Measurements from ENCODE around the gene CUX1.

Gene CUX1

GRCh38 chr7:102101111-102101551 lies 283.7 kb downstream of the CUX1 start:
- ATAC-seq, result no peak
- TF ChIP-seq ZNF565 (CRISPR knock-in tag; conservative IDR thresholded peaks at IDR 0.05; ENCODE audit: low read depth), result no peak
- TF ChIP-seq PATZ1 (CRISPR knock-in tag; IDR thresholded peaks at IDR 0.05; ENCODE audit: borderline replicate concordance), result no peak
- TF ChIP-seq POU6F1 (CRISPR knock-in tag; IDR thresholded peaks at IDR 0.05; ENCODE audit: borderline replicate concordance, low read depth), result no peak
- TF ChIP-seq CREB5 (CRISPR knock-in tag; IDR thresholded peaks at IDR 0.05; ENCODE audit: low read depth), result no peak
- no peak for TF ChIP-seq CSDC2 (CRISPR knock-in tag; IDR thresholded peaks at IDR 0.05)
- TF ChIP-seq OSR1 (CRISPR knock-in tag; IDR thresholded peaks at IDR 0.05), result no peak
- no peak for TF ChIP-seq ISL1 (CRISPR knock-in tag; IDR thresholded peaks at IDR 0.05)
- TF ChIP-seq ZFP3 (CRISPR knock-in tag; IDR thresholded peaks at IDR 0.05), result no peak
- TF ChIP-seq GLIS3 (CRISPR knock-in tag; IDR thresholded peaks at IDR 0.05), result no peak

- no peak for ATAC-seq
- no peak for TF ChIP-seq CREB5 (CRISPR knock-in tag; IDR thresholded peaks at IDR 0.05; ENCODE audit: low read depth)
Measured at GRCh38 chr7:102101926-102102325, 284.5 kb downstream of the CUX1 start.

- ATAC-seq, result no peak
- TF ChIP-seq TCF4 (CRISPR knock-in tag; IDR thresholded peaks at IDR 0.05; ENCODE audit: borderline replicate concordance), result no peak
- no peak for TF ChIP-seq TOX (CRISPR knock-in tag; IDR thresholded peaks at IDR 0.05; ENCODE audit: borderline replicate concordance)
- TF ChIP-seq SNAI2 (CRISPR knock-in tag; IDR thresholded peaks at IDR 0.05), result no peak
- TF ChIP-seq ZFP30 (CRISPR knock-in tag; IDR thresholded peaks at IDR 0.05), result no peak
- TF ChIP-seq BACH2 (CRISPR knock-in tag; IDR thresholded peaks at IDR 0.05; ENCODE audit: borderline replicate concordance), result no peak
Measured at GRCh38 chr7:102103027-102103372, 285.6 kb downstream of the CUX1 start.

GRCh38 chr7:102104245-102104644 lies 286.8 kb downstream of the CUX1 start:
- no peak for TF ChIP-seq POU6F1 (CRISPR knock-in tag; IDR thresholded peaks at IDR 0.05; ENCODE audit: borderline replicate concordance, low read depth)
- no peak for TF ChIP-seq ZC3H10 (CRISPR knock-in tag; IDR thresholded peaks at IDR 0.05)
- TF ChIP-seq OSR1 (CRISPR knock-in tag; IDR thresholded peaks at IDR 0.05), result no peak
- no peak for TF ChIP-seq ARNTL (CRISPR knock-in tag; IDR thresholded peaks at IDR 0.05; ENCODE audit: borderline replicate concordance, low read depth)
- TF ChIP-seq ZNF70 (CRISPR knock-in tag; IDR thresholded peaks at IDR 0.05), result no peak
- TF ChIP-seq SNAI2 (CRISPR knock-in tag; IDR thresholded peaks at IDR 0.05), result no peak
- TF ChIP-seq CSRNP3 (CRISPR knock-in tag; IDR thresholded peaks at IDR 0.05), result no peak
- TF ChIP-seq ZNF565 (CRISPR knock-in tag; conservative IDR thresholded peaks at IDR 0.05; ENCODE audit: low read depth), result no peak
- TF ChIP-seq ZNF8 (CRISPR knock-in tag; IDR thresholded peaks at IDR 0.05), result no peak
- TF ChIP-seq TOX (CRISPR knock-in tag; IDR thresholded peaks at IDR 0.05; ENCODE audit: borderline replicate concordance), result no peak
- no peak for TF ChIP-seq TSHZ2 (CRISPR knock-in tag; IDR thresholded peaks at IDR 0.05)
- no peak for TF ChIP-seq ISL1 (CRISPR knock-in tag; IDR thresholded peaks at IDR 0.05)
- TF ChIP-seq RARB (CRISPR knock-in tag; IDR thresholded peaks at IDR 0.05), result no peak
- TF ChIP-seq ESRRG (CRISPR knock-in tag; IDR thresholded peaks at IDR 0.05), result no peak
- no peak for TF ChIP-seq PPARA (CRISPR knock-in tag; IDR thresholded peaks at IDR 0.05; ENCODE audit: borderline replicate concordance)
- TF ChIP-seq CREB5 (CRISPR knock-in tag; IDR thresholded peaks at IDR 0.05; ENCODE audit: low read depth), result no peak

More at GRCh38 chr7:102104245-102104644, 286.8 kb downstream of the CUX1 start:
- ATAC-seq, result no peak

Data from SK-N-SH treated with all-trans-retinoic acid at 6 μM for 48 hours (cell line).